ENCODE data around the gene CLEC4A. TPM values are rescaled to one million over a fixed set of nuclear protein-coding genes. Genes with fewer than 3 reads are reported as not detected.
"Not testable (repeated sequence)": the region's sequence is repeated elsewhere in the genome, so short reads cannot be mapped to it uniquely, and the experiment has no call there.

The CLEC4A gene
- total RNA-seq, 2 experiments from 2014 or later, result 0.34 TPM; not detected in 1

DNA sequence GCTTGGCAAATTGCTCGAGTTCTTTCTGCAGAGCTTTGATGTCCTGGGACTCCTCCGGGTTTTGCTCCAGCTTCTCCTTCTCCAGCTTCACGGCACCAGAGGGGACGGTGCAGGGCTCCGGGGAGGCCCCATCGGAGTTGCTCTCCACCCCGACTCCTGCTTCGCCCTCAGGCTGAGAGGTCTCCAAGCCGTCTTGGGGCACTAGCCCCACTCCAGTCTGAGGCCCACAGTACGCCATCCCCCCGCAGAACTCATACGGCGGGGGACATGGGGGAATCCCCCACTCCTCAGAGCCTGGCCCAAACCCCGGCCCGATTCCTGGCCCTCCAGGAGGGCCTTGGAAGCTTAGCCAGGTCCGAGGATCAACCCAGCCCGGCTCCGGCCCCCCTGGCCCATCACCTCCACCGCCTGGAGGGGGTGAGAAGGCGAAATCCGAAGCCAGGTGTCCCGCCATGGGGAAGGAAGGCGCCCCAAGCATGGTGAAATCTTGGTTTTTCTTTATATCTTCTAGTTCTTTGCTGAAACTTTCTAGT is 11.0 kb downstream of the CLEC4A start:
- not testable (repeated sequence) for H3K9me3 Mint-ChIP-seq (ENCODE audit: insufficient read depth); H3K27me3 Mint-ChIP-seq (ENCODE audit: low read depth)

GRCh38 chr12:8141647-8142046 is 18.2 kb downstream of the CLEC4A start:
- H3K27me3 Mint-ChIP-seq (ENCODE audit: low read depth); POLR2A ChIA-PET; CTCF ChIA-PET; DNase-seq; H3K4me3 Mint-ChIP-seq; H3K4me1 Mint-ChIP-seq (ENCODE audit: low read depth); H3K36me3 Mint-ChIP-seq (ENCODE audit: low read depth); ATAC-seq; H3K27ac Mint-ChIP-seq; H3K9me3 Mint-ChIP-seq (ENCODE audit: insufficient read depth): not testable (repeated sequence)

More for the DNA sequence above, 11.0 kb downstream of the CLEC4A start:
- H3K4me3 Mint-ChIP-seq; DNase-seq; ATAC-seq; H3K27ac Mint-ChIP-seq; CTCF ChIA-PET; H3K36me3 Mint-ChIP-seq (ENCODE audit: low read depth); H3K4me1 Mint-ChIP-seq (ENCODE audit: low read depth); POLR2A ChIA-PET: not testable (repeated sequence)

DNA sequence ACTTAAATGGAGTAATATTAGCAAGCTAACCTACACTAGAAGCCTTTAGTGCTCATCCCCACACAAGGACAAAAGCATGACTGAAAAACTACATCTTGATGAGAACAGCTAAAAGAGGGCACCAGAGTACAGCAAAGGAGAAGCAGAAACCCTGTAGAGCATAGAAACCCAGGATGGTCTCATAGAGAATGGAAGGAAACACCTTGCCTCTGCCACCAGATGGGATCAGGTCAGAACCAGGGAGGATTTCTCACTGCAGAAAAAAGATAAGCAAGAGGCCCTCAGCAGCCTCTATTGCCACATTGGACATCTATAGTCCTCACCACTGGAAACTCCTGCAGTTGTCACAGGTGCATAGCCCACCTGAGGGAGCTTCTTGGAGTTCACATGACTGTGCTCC is 19.8 kb downstream of the CLEC4A start:
- Mint-ChIP-seq H3K4me1 (ENCODE audit: low read depth) (no peaks in the 10 kb centered on the region), H3K27ac (no peak overlapping the region), H3K9me3 (ENCODE audit: insufficient read depth) (peaks cover 4% of the 10 kb centered on the region), H3K36me3 (ENCODE audit: low read depth) (no peaks in the 10 kb centered on the region), H3K4me3 (no peak overlapping the region), H3K27me3 (ENCODE audit: low read depth) (peaks cover 20% of the 10 kb centered on the region)
- ChIA-PET POLR2A (no interaction called here), CTCF (no interaction called here)
- DNase-seq (no peak), ATAC-seq (no peak)

GRCh38 chr12:8145754-8146441 is 22.5 kb downstream of the CLEC4A start:
- H3K9me3 Mint-ChIP-seq (ENCODE audit: insufficient read depth), result peaks cover 4% of the 10 kb centered on the region
- no peaks in the 10 kb centered on the region for H3K4me1 Mint-ChIP-seq (ENCODE audit: low read depth)
- ChIA-PET POLR2A (no interaction called here), CTCF (no interaction called here)
- H3K4me3 Mint-ChIP-seq, result no peak overlapping the region
- no peak for ATAC-seq
- DNase-seq, result no peak
- H3K36me3 Mint-ChIP-seq (ENCODE audit: low read depth), result no peaks in the 10 kb centered on the region
- H3K27ac Mint-ChIP-seq, result no peak overlapping the region
- H3K27me3 Mint-ChIP-seq (ENCODE audit: low read depth), result peaks cover 42% of the 10 kb centered on the region

GRCh38 chr12:8146442-8146771 is 23.0 kb downstream of the CLEC4A start:
- CTCF ChIA-PET, result no interaction called here
- Mint-ChIP-seq H3K9me3 (ENCODE audit: insufficient read depth) (peaks cover 2% of the 10 kb centered on the region), H3K27me3 (ENCODE audit: low read depth) (peaks cover 47% of the 10 kb centered on the region), H3K4me3 (no peak overlapping the region), H3K4me1 (ENCODE audit: low read depth) (no peaks in the 10 kb centered on the region), H3K27ac (no peak overlapping the region), H3K36me3 (ENCODE audit: low read depth) (no peaks in the 10 kb centered on the region)
- ATAC-seq, result no peak
- no peak for DNase-seq
- POLR2A ChIA-PET, result no interaction called here

DNA sequence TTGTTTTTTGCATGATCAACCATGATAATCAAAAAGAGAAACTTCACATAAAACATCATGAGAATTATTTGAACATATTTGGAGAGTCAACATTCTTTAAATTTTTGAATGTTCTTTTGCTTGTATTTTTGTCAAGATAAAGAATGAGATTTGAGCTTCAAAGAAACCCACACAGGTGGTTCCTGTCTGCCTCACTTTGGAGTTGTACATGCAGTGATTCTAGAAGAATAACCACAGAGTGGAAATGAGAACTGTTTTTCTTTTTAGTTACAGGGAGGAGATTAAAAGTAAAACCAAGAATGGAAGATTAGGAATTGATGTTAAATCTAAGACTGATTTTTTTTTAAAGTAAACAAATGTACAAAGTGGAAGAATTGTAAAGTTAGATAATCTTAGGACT is 31.1 kb downstream of the CLEC4A start:
- Mint-ChIP-seq H3K4me3 (no peak overlapping the region), H3K36me3 (ENCODE audit: low read depth) (no peaks in the 10 kb centered on the region), H3K9me3 (ENCODE audit: insufficient read depth) (no peaks in the 10 kb centered on the region), H3K4me1 (ENCODE audit: low read depth) (peaks cover 22% of the 10 kb centered on the region), H3K27ac (no peak overlapping the region), H3K27me3 (ENCODE audit: low read depth) (peaks cover 43% of the 10 kb centered on the region)
- ATAC-seq (no peak), DNase-seq (no peak)
- ChIA-PET CTCF (interaction anchor here (1.3 to 2.0 kb wide), 3 partner anchors 15 to 83 kb away, joined by 4 to 13 read pairs (median 4); no protein-coding TSS in a partner anchor), POLR2A (no interaction called here)

DNA sequence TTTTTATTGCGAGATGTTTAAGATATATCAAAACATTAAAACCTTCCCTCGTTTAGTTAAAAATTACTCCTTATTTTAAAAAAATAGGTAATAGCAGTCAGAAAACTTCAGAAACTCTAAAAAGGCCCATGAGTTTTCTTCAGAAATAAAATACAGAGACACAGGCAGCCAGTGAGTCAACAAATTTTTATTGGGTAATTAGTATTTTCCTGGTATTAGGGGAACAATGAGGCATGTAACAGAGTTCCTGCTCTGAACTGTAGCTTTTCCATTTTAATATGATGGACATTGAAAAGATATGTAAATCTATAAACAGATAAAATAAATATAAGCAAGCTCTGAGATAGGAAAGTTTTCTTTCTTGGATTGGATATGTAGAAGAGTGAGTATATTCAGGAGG is 33.0 kb downstream of the CLEC4A start:
- Mint-ChIP-seq H3K9me3 (ENCODE audit: insufficient read depth) (no peaks in the 10 kb centered on the region), H3K36me3 (ENCODE audit: low read depth) (no peaks in the 10 kb centered on the region), H3K27me3 (ENCODE audit: low read depth) (peaks cover 32% of the 10 kb centered on the region), H3K4me1 (ENCODE audit: low read depth) (peaks cover 23% of the 10 kb centered on the region), H3K27ac (no peak overlapping the region), H3K4me3 (no peak overlapping the region)
- no peak for ATAC-seq
- ChIA-PET POLR2A (no interaction called here), CTCF (interaction anchor here (1.2 kb wide), 1 partner anchor 47 kb away, joined by 3 read pairs; no protein-coding TSS in a partner anchor)
- DNase-seq, result no peak

DNA sequence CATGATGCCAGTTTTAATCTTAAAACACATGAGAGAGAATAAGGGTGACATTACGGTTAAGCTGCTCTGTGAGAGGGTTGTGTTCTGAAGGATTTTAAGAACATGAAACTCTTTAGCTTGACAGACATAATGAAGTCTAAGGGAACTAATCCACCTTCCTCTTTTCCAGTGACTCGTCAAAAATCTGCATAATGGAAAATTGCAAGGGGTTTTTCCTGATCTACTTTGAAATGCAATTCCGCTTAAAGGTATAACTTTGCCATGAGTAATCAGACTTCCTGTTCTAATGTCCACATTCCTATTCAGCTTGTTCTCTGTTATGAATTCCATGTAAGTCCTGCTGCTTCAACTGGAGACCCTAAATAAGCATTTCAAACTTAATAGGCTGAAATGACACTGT is 33.4 kb downstream of the CLEC4A start, which contains the start of gene ZNF705A:
Gene ZNF705A (plus strand): TSS at position 171 of the 400 bp plus-strand sequence. CDS start 15,611 bp downstream, outside the sequence.
- Mint-ChIP-seq H3K27ac (no peak within 1 kb of the TSS), H3K27me3 (ENCODE audit: low read depth) (peaks cover 28% of the 10 kb centered on the region), H3K4me3 (no peak within 1 kb of the TSS), H3K9me3 (ENCODE audit: insufficient read depth) (no peaks in the 10 kb centered on the region), H3K36me3 (ENCODE audit: low read depth) (no peaks in the 10 kb centered on the region), H3K4me1 (ENCODE audit: low read depth) (peaks cover 28% of the 10 kb centered on the region)
- POLR2A ChIA-PET, result no interaction called here
- DNase-seq (no peak), ATAC-seq (no peak)
- CTCF ChIA-PET, result interaction anchor here (1.2 kb wide), 1 partner anchor 48 kb away, joined by 3 read pairs; no protein-coding TSS in a partner anchor

DNA sequence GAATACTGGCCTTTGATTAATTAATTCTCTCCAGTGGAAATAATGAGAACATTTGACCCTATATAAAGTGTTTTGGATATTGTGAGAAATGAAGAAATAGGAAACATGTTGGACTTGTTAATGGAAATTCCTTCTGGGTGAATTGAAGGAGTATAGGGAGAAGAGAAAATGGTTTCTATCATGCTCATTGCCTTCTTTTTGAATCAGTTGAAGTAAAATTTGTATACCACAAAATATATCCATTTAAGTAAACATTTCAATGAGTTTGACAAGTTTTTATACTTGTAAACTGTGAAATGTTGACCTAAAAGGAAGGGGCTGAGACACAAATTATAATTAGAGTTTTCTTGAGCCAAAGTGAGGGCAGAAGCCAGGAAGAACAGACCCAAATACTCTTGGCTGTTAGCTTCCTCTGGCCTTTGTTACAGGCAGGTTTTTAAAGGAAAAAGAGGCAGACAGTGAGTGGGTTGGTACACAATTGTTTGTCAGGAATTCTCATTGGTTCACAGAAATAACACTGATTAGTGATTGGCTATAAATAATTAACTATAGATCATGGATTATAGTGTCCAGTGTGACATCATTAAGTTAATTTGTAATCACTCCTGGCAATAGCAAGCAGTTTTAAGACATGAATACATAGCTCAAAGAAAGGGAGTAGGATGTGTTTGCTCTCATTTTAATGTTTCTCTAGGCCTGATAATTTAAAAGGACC is 34.2 kb downstream of the CLEC4A start:
- Mint-ChIP-seq H3K4me3 (no peak overlapping the region), H3K27ac (no peak overlapping the region), H3K36me3 (ENCODE audit: low read depth) (no peaks in the 10 kb centered on the region), H3K4me1 (ENCODE audit: low read depth) (peaks cover 36% of the 10 kb centered on the region), H3K9me3 (ENCODE audit: insufficient read depth) (no peaks in the 10 kb centered on the region), H3K27me3 (ENCODE audit: low read depth) (peaks cover 20% of the 10 kb centered on the region)
- ATAC-seq, result no peak
- CTCF ChIA-PET, result no interaction called here
- POLR2A ChIA-PET, result no interaction called here
- DNase-seq, result no peak

DNA sequence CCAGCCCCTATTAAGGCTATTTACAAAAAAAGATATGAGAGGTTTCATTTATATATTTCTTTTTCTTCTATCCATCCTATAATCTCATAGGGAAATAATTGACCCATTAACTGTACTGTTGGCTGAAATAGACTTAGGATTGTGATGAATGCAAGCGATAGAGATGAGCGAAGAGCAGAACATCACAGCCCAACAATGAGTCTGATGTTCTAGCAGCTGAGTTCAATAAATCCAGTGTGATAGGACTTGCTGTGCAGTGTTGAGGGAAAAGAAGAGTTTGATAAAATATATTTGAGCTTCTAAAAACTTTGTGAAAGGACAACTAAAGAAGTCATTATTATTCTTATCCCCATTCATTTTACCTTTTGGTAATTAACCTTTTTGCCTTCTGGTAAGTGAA is 49.5 kb downstream of the CLEC4A start:
- H3K4me1 Mint-ChIP-seq (ENCODE audit: low read depth); H3K27ac Mint-ChIP-seq: not testable (repeated sequence)

DNA sequence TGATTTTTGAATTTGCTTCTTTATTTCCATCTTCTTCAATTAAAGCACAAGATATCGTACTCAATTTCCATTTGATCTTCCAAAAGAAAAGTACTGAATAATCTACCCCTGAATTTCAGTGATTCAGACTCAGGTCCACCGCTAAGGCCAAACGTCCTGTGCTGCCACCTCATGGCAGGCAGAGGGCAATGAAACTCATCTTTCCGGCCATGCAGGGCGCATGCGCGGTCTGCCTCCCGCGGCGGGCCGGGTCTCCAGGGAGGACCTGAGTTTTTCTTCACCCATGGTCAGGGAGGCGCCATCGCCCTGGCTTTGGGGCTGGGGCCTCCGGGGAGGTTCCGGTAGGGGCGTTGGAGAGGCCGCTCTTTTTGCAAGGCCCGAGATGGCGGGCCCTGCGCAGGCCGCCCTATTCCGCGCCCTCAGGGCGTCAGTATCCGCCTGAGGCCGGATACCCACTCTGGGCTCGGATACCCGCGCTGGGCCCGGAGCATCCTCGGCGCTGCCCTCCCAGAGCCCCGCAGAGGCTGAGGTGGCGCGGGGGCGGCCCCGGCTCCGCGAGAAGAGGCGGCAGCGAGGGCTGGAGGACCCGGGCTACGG is 56.7 kb downstream of the CLEC4A start:
- ATAC-seq, result peak; percentile 93
- CTCF ChIA-PET, result interaction anchor here (0.8 kb wide), 1 partner anchor 71 kb away, joined by 4 read pairs; no protein-coding TSS in a partner anchor
- POLR2A ChIA-PET; H3K36me3 Mint-ChIP-seq (ENCODE audit: low read depth); H3K9me3 Mint-ChIP-seq (ENCODE audit: insufficient read depth); H3K27me3 Mint-ChIP-seq (ENCODE audit: low read depth): not testable (repeated sequence)
- peak; percentile 74 for DNase-seq
- Mint-ChIP-seq H3K4me3 (peak overlapping the region; percentile 80), H3K27ac (peak overlapping the region; percentile 88), H3K4me1 (ENCODE audit: low read depth) (peaks cover 12% of the 10 kb centered on the region)

More for the DNA sequence above, 49.5 kb downstream of the CLEC4A start:
- DNase-seq; H3K9me3 Mint-ChIP-seq (ENCODE audit: insufficient read depth); H3K36me3 Mint-ChIP-seq (ENCODE audit: low read depth); ATAC-seq; POLR2A ChIA-PET; H3K4me3 Mint-ChIP-seq; CTCF ChIA-PET: not testable (repeated sequence)
- peaks cover 12% of the 10 kb centered on the region for H3K27me3 Mint-ChIP-seq (ENCODE audit: low read depth)

DNA sequence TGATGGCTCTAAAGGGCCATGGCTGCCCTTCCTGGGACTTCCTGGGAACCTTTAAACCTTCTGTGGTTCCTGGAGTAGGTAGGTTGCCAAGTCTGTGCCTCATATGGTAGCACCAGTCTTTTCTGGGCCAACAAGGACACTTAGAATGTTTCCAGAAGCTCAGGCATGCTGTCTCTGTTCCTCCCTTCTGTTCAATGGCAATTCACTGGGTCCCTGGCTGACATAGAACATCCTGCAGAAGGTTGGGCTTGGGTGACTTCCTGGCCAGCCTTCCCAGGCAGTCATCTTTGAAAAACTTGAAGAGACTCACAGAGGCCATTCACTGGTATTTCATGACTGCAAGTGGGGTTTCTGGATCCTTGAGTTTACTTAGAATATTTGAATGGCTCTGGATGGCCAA is 57.9 kb downstream of the CLEC4A start:
- H3K27ac Mint-ChIP-seq; H3K9me3 Mint-ChIP-seq (ENCODE audit: insufficient read depth); H3K27me3 Mint-ChIP-seq (ENCODE audit: low read depth); ATAC-seq; H3K36me3 Mint-ChIP-seq (ENCODE audit: low read depth); POLR2A ChIA-PET; DNase-seq: not testable (repeated sequence)
- peak overlapping the region; percentile 80 for H3K4me3 Mint-ChIP-seq
- CTCF ChIA-PET, result interaction anchor here (1.0 to 1.7 kb wide), 2 partner anchors 50 to 72 kb away, joined by 3 to 7 read pairs; no protein-coding TSS in a partner anchor
- peaks cover 12% of the 10 kb centered on the region for H3K4me1 Mint-ChIP-seq (ENCODE audit: low read depth)

Data from activated CD8-positive, alpha-beta T cell treated with anti-CD3 and anti-CD28 coated beads, Interleukin-2, amount 10 ng/mL, durations not matched to agents 7 days and 5 days (primary cell).